Fibroblast of the aortic adventitia (primary cell): ENCODE measurements around the gene SLC1A5. TPM values are rescaled to one million over a fixed set of nuclear protein-coding genes. Genes with fewer than 3 reads are reported as not detected.
A peak's percentile ranks its signal among the peaks of the same experiment; 100 is the strongest.

Experiments
- DNase-seq: peaks from one replicate; pipeline ENCODE4 v3.0.0-alpha.2; 2010; ENCODE audit warnings: low read depth
- H3K4me3 ChIP-seq: 2 replicates; pipeline ENCODE4 v1.5.1; 2011; ENCODE audit warnings: low read depth, mild to moderate bottlenecking, control low read depth, low read length, moderate library complexity
- CTCF ChIP-seq: IDR thresholded peaks from 2 replicates; pipeline ENCODE4 v1.5.1; 2011; ENCODE audit warnings: mild to moderate bottlenecking, low read length, control low read depth, inconsistent platforms; ENCODE audit not compliant: insufficient read depth
- total RNA-seq: library from RNA; depleted of rRNA; stranded (reverse); fragments of >200 nt; gene quantifications from 2 replicates; pipeline ENCODE4 v1.2.3, GENCODE V29; 2012; ENCODE audit warnings: low replicate concordance

The SLC1A5 gene
- total RNA-seq, 1 donor = 158 TPM

DNA sequence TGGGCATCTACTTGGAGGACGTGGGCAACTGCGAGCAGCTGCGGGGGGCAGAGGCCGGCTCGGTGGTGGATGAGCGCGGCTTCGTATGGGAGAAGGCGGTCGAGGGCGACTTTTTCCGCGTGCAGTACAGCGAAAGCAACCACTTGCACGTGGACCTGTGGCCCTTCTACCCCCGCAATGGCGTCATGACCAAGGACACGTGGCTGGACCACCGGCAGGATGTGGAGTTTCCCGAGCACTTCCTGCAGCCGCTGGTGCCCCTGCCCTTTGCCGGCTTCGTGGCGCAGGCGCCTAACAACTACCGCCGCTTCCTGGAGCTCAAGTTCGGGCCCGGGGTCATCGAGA, 31.9 kb downstream of the SLC1A5 start:
- no peak for DNase-seq
- TF ChIP-seq CTCF = no peak
- H3K4me3 ChIP-seq = no peak overlapping the region

GRCh38 chr19:46755853-46756543, 32.4 kb downstream of the SLC1A5 start:
- TF ChIP-seq CTCF = no peak
- H3K4me3 ChIP-seq = no peak overlapping the region
- no peak for DNase-seq

GRCh38 chr19:46755077-46755852, 33.1 kb downstream of the SLC1A5 start:
- peak; percentile 74 for DNase-seq
- no peak overlapping the region for H3K4me3 ChIP-seq
- no peak for TF ChIP-seq CTCF

DNA sequence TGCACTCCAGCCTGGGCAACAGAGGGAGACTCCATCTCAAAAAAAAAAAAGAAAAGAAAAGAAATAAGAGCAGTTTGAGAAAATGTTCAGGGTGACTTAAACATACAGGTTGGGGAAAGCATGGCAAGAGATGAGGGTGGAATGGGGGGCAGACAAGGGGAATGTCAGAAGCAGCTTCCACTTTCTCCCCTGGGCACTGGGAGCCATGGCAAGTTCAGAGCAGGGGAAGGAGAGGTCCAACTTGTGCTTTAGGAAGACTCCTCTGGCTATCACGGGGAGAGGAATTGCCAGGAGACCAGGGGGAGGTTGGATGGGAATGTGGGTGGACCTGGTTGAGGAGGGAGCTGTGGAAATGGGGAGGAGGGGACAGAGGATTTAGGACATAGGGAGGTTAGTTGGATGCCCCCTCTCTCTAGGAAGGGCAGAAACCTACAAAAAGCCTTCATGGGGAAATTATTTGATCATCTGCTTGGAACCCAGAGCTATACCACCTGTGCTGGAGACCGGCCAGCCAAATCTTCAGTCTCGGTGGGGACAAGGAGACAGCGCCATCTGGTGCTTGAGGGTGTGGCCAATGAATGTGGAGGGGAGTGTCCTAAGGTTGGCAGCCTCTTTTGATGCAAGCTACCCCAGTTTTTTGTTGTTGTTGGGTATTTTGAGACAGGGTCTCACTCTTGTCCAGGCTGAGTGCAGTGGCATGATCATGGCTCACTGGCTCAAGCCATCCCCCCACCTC, 34.8 kb downstream of the SLC1A5 start:
- TF ChIP-seq CTCF = peak; percentile 14
- no peak for DNase-seq
- no peak overlapping the region for H3K4me3 ChIP-seq

DNA sequence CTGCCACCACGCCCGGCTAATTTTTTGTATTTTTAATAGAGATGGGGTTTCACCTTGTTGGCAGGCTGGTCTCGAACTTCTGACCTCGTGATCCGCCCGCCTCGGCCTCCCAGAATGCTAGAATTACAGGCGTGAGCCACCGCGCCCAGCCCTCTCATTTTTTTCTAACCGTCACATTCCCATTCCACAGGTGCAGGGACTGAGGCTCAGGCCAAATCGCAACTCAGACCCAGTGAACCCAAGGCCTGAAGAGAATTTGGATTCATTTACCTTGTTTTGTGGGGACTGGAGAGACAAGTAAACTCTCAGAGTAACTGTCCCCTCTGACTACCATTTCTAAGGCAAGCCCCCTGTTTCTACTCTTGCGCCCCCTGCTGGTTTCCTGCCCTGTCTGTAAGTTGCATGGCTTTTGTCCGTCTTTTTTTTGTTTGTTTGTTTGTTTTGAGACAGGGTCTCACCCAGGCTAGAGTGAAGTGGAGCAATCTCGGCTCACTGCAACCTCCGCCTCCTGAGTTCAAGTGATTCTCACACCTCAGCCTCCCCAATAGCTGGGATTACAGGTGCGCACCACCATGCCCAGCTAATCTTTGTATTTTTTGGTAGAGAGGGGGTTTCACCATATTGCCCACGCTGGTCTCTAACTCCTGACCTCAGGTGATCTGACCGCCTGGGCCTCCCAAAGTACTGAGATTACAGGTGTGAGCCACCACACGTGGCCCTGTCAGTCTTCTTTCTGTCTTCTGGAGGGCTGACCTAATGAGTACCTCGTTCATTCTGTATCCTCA, 39.9 kb downstream of the SLC1A5 start:
- H3K4me3 ChIP-seq = no peak overlapping the region
- peak; percentile 76 for DNase-seq
- peak; percentile 88 for TF ChIP-seq CTCF

- peak within 1 kb of the TSS; percentile 95 for H3K4me3 ChIP-seq
- no peak for TF ChIP-seq CTCF
- DNase-seq = no peak
Measured at GRCh38 chr19:46746281-46747057, 41.9 kb downstream of the SLC1A5 start, which contains the start of gene STRN4. STRN4 (minus strand) TSS chr19:46746450; CDS start chr19:46746430, 20 bp downstream.
